Inflammatory macrophage treated with lipopolysaccharide for 4 hours (primary cell): ENCODE results near the gene CDH23.

Experiments
- DNase-seq: peaks from one replicate; pipeline ENCODE4 v3.0.0-alpha.2; 2020

Gene CDH23

GRCh38 chr10:71833451-71834342 lies 437.0 kb downstream of the CDH23 start:
- no peak for DNase-seq

- no peak for DNase-seq
These were observed 437.6 kb downstream of the CDH23 start for GRCh38 chr10:71834343-71834674.

- no peak for DNase-seq
These were observed 439.2 kb downstream of the CDH23 start for GRCh38 chr10:71835671-71836595.

GRCh38 chr10:71836596-71836974 lies 439.9 kb downstream of the CDH23 start:
- DNase-seq: peak; percentile 33

GRCh38 chr10:71837098-71837827 lies 440.5 kb downstream of the CDH23 start:
- DNase-seq: no peak

- DNase-seq: no peak
These were observed 441.8 kb downstream of the CDH23 start for GRCh38 chr10:71838264-71839211.

- no peak for DNase-seq
These were observed 443.6 kb downstream of the CDH23 start for GRCh38 chr10:71840177-71840957.

- no peak for DNase-seq
These were observed 444.2 kb downstream of the CDH23 start for GRCh38 chr10:71840958-71841335.

GRCh38 chr10:71842422-71842821 lies 445.7 kb downstream of the CDH23 start:
- peak; percentile 51 for DNase-seq

- DNase-seq: no peak
These were observed 446.4 kb downstream of the CDH23 start for GRCh38 chr10:71842856-71843686.

GRCh38 chr10:71844084-71844483 lies 447.4 kb downstream of the CDH23 start:
- no peak for DNase-seq

GRCh38 chr10:71844695-71845094 lies 448.0 kb downstream of the CDH23 start:
- DNase-seq: no peak

GRCh38 chr10:71845410-71846405 lies 449.0 kb downstream of the CDH23 start:
- peak; percentile 89 for DNase-seq

- peak; percentile 72 for DNase-seq
These were observed 450.1 kb downstream of the CDH23 start for GRCh38 chr10:71846816-71847215.

- DNase-seq: no peak
These were observed 450.7 kb downstream of the CDH23 start for GRCh38 chr10:71847418-71847817.

GRCh38 chr10:71848325-71849275 lies 451.9 kb downstream of the CDH23 start:
- peak; percentile 49 for DNase-seq

- DNase-seq: peak; percentile 46
These were observed 452.8 kb downstream of the CDH23 start for GRCh38 chr10:71849461-71849908.
